ENCODE results near the gene CREBL2.
"Not testable (repeated sequence)": the region's sequence is repeated elsewhere in the genome, so short reads cannot be mapped to it uniquely, and the experiment has no call there.

CREBL2 gene

DNA sequence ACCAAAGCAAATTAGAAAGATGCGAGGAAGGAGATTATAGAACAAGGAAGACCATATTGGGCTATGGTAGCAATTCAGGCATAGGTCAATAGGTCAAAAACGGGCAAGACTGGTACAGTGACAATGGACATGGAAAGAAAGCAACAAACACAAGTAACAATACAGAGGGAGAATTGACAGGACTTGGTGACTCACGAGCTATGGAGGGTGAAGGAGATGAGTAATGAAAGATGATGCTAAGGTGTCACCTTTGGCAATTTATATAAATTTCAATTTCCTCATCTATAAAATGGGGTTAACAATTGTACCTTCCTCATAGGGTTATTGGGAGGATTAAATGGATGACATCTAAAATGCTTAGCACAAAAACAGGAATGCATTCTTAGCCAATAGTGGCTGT, 33.9 kb upstream of the CREBL2 start:
- Histone ChIP-seq H3K36me3 (ENCODE audit: control insufficient read depth, low read length) (no peaks in the 10 kb centered on the region), H3K9me2 (replicated peaks; ENCODE audit: control insufficient read depth, low read length) (no peaks in the 10 kb centered on the region), H3K9me3 (ENCODE audit: control insufficient read depth, insufficient read depth, low read length) (no peaks in the 10 kb centered on the region), H3K79me2 (ENCODE audit: control insufficient read depth, low read length) (no peaks in the 10 kb centered on the region), H3K27me3 (ENCODE audit: control insufficient read depth, low read length) (peaks cover 3% of the 10 kb centered on the region; the same call in 1 of the 2 replicates), H3K27ac (ENCODE audit: low read depth, low read length) (no peak overlapping the region), H4K20me1 (ENCODE audit: control insufficient read depth, insufficient read depth, low read depth, low read length) (no peaks in the 10 kb centered on the region), H3K4me1 (ENCODE audit: control insufficient read depth, low read length) (peaks cover 4% of the 10 kb centered on the region; the same call in 1 of the 2 replicates), H3F3A (ENCODE audit: control insufficient read depth, insufficient read depth) (no peaks in the 10 kb centered on the region), H3K4me3 (ENCODE audit: low read length) (no peak overlapping the region), H3K4me2 (ENCODE audit: low read length) (no peak overlapping the region)
- TF ChIP-seq, protein P1, sequence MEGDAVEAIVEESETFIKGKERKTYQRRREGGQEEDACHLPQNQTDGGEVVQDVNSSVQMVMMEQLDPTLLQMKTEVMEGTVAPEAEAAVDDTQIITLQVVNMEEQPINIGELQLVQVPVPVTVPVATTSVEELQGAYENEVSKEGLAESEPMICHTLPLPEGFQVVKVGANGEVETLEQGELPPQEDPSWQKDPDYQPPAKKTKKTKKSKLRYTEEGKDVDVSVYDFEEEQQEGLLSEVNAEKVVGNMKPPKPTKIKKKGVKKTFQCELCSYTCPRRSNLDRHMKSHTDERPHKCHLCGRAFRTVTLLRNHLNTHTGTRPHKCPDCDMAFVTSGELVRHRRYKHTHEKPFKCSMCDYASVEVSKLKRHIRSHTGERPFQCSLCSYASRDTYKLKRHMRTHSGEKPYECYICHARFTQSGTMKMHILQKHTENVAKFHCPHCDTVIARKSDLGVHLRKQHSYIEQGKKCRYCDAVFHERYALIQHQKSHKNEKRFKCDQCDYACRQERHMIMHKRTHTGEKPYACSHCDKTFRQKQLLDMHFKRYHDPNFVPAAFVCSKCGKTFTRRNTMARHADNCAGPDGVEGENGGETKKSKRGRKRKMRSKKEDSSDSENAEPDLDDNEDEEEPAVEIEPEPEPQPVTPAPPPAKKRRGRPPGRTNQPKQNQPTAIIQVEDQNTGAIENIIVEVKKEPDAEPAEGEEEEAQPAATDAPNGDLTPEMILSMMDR (IDR thresholded peaks at IDR 0.05; ENCODE audit: low read depth, low read length, poor library complexity, severe bottlenecking) = no peak
- no peak for TF ChIP-seq EZH2phosphoT487 (IDR thresholded peaks at IDR 0.05; ENCODE audit: borderline replicate concordance, low read length)

DNA sequence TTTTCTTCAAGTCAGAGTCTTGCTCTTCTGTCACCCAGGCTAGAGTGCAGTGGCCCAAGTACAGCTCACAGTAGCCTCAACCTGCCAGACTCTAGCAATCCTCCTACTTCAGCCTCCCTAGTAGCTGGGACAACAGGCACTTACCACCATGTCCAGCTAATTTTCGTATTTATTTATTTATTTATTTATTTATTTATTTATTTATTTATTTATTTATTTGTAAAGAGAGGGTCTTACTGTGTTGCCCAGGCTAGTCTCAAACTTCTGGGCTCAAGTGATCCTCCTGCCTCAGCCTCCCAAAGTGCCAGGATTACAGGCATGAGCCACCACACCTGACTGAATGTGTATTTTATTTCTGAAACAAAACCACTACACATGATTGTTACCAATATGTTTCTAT, 31.0 kb upstream of the CREBL2 start:
- H3K4me3 ChIP-seq (ENCODE audit: low read length); H3K9me2 ChIP-seq (replicated peaks; ENCODE audit: control insufficient read depth, low read length); H3K27ac ChIP-seq (ENCODE audit: low read depth, low read length); H3K27me3 ChIP-seq (ENCODE audit: control insufficient read depth, low read length); H3K4me1 ChIP-seq (ENCODE audit: control insufficient read depth, low read length); H3K4me2 ChIP-seq (ENCODE audit: low read length); H3F3A ChIP-seq (ENCODE audit: control insufficient read depth, insufficient read depth); H3K36me3 ChIP-seq (ENCODE audit: control insufficient read depth, low read length); H4K20me1 ChIP-seq (ENCODE audit: control insufficient read depth, insufficient read depth, low read depth, low read length); H3K79me2 ChIP-seq (ENCODE audit: control insufficient read depth, low read length); H3K9me3 ChIP-seq (ENCODE audit: control insufficient read depth, insufficient read depth, low read length): not testable (repeated sequence)

GRCh38 chr12:12582193-12582881, 29.3 kb upstream of the CREBL2 start:
- no peaks in the 10 kb centered on the region for H3K9me2 ChIP-seq (replicated peaks; ENCODE audit: control insufficient read depth, low read length)
- H3K4me2 ChIP-seq (ENCODE audit: low read length) = no peak overlapping the region
- TF ChIP-seq, protein P1 (IDR thresholded peaks at IDR 0.05; ENCODE audit: low read depth, low read length, poor library complexity, severe bottlenecking) = no peak
- H3K27me3 ChIP-seq (ENCODE audit: control insufficient read depth, low read length) = peaks cover 15% of the 10 kb centered on the region
- no peaks in the 10 kb centered on the region for H3F3A ChIP-seq (ENCODE audit: control insufficient read depth, insufficient read depth)
- no peaks in the 10 kb centered on the region for H3K9me3 ChIP-seq (ENCODE audit: control insufficient read depth, insufficient read depth, low read length)
- H3K4me1 ChIP-seq (ENCODE audit: control insufficient read depth, low read length) = peaks cover 4% of the 10 kb centered on the region; the same call in 1 of the 2 replicates
- H4K20me1 ChIP-seq (ENCODE audit: control insufficient read depth, insufficient read depth, low read depth, low read length) = no peaks in the 10 kb centered on the region
- no peak overlapping the region for H3K4me3 ChIP-seq (ENCODE audit: low read length)
- no peak overlapping the region for H3K27ac ChIP-seq (ENCODE audit: low read depth, low read length)
- no peaks in the 10 kb centered on the region for H3K79me2 ChIP-seq (ENCODE audit: control insufficient read depth, low read length)
- H3K36me3 ChIP-seq (ENCODE audit: control insufficient read depth, low read length) = no peaks in the 10 kb centered on the region

DNA sequence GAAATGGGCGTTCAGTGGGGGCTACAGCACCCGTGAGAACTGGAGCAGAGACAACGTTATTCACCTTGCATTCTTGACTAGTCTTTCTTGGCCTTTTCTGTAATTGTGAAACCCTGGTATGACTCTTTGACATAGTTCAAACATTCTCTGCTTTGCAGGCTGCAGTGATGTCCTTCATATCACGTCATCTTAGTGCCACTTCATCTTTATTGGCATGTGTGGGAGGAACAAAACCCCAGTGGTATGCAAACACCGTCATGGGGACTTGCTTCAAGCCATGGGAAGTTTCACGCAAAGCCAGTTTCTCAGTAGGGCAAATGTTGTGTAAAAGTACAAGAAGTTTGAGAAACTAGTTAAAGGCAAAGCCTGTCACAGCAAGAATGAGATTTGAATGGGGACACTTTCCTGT, 28.8 kb upstream of the CREBL2 start:
- no peaks in the 10 kb centered on the region for H4K20me1 ChIP-seq (ENCODE audit: control insufficient read depth, insufficient read depth, low read depth, low read length)
- no peak overlapping the region for H3K27ac ChIP-seq (ENCODE audit: low read depth, low read length)
- TF ChIP-seq, protein P1 (IDR thresholded peaks at IDR 0.05; ENCODE audit: low read depth, low read length, poor library complexity, severe bottlenecking) = no peak
- no peak for TF ChIP-seq EZH2phosphoT487 (IDR thresholded peaks at IDR 0.05; ENCODE audit: borderline replicate concordance, low read length)
- H3K4me3 ChIP-seq (ENCODE audit: low read length) = no peak overlapping the region
- H3K4me1 ChIP-seq (ENCODE audit: control insufficient read depth, low read length) = peaks cover 4% of the 10 kb centered on the region; the same call in 1 of the 2 replicates
- H3K9me2 ChIP-seq (replicated peaks; ENCODE audit: control insufficient read depth, low read length) = no peaks in the 10 kb centered on the region
- H3F3A ChIP-seq (ENCODE audit: control insufficient read depth, insufficient read depth) = no peaks in the 10 kb centered on the region
- no peak overlapping the region for H3K4me2 ChIP-seq (ENCODE audit: low read length)
- H3K27me3 ChIP-seq (ENCODE audit: control insufficient read depth, low read length) = peaks cover 15% of the 10 kb centered on the region
- H3K9me3 ChIP-seq (ENCODE audit: control insufficient read depth, insufficient read depth, low read length) = no peaks in the 10 kb centered on the region
- H3K79me2 ChIP-seq (ENCODE audit: control insufficient read depth, low read length) = no peaks in the 10 kb centered on the region
- no peaks in the 10 kb centered on the region for H3K36me3 ChIP-seq (ENCODE audit: control insufficient read depth, low read length)

All from DOHH2 (cell line).